Liver (tissue), 3 donors: ENCODE data around the gene TRIM14.

ENCODE experiments used
- CTCF ChIP-seq: fragments of 150-350 bp; IDR thresholded peaks from 2 replicates; pipeline ENCODE4 v1.5.1; 2017; ENCODE audit warnings: improper control_type of control experiment, low read depth, low read length; ENCODE audit not compliant: missing input control
- HNF4A ChIP-seq, 2 donors: conservative IDR thresholded peaks; 2 replicates each; pipeline ENCODE4 v1.6.1; 2016; ENCODE audit warnings: antibody characterized with exemption in 2 of 2, mild to moderate bottlenecking in 2 of 2
- RXRA ChIP-seq, 2 donors: IDR thresholded peaks; 2 replicates each; pipeline ENCODE4 v1.6.1; 2017 to 2018; ENCODE audit warnings: antibody characterized with exemption in 2 of 2, mild to moderate bottlenecking in 1 of 2
- SP1 ChIP-seq: IDR thresholded peaks from 2 replicates; pipeline ENCODE4 v1.6.1; 2018; ENCODE audit warnings: antibody characterized with exemption, mild to moderate bottlenecking
- donor health status: healthy.
- donor health status: healthy.

- TF ChIP-seq CTCF (no peak), HNF4A (conservative IDR thresholded peaks at IDR 0.05) (no peak), RXRA (IDR thresholded peaks at IDR 0.05) (no peak), SP1 (no peak)
Observed at GRCh38 chr9:98037357-98037756, 81.7 kb downstream of the TRIM14 start.
